IMR-90 (cell line): ENCODE measurements around the gene ALOX5AP. TPM values are rescaled to one million over a fixed set of nuclear protein-coding genes. Genes with fewer than 3 reads are reported as not detected.

ENCODE experiments used
- ATAC-seq: fragments of 200-7000 bp; cut with Tn5 transposase; 2 replicates; pipeline ENCODE4 v1.9.1; 2020; ENCODE audit warnings: low read depth, mild to moderate bottlenecking, moderate library complexity
- BruUV-seq: library from RNA; stranded (reverse); fragments of 400-500 nt; replicated peaks from 2 replicates; lab custom pipeline; 2021; lab: Mats Ljungman, UMichigan
- CTCF ChIA-PET: fragments of 300-600 bp; formaldehyde crosslinking; extraction: SDS; loops from one replicate; lab custom pipeline; 2021; ENCODE audit warnings: antibody characterized with exemption; lab: Yijun Ruan, JAX
- POLR2A ChIA-PET: fragments of 300-600 bp; sonication (Branson Sonifier 250); formaldehyde crosslinking; loops from one replicate; lab custom pipeline; 2022; ENCODE audit warnings: antibody characterized with exemption; ENCODE audit not compliant: unreplicated experiment; lab: Charles Lee
- DNase-seq: peaks from one replicate; pipeline ENCODE4 v3.0.0; 2013
- H2AFZ ChIP-seq: replicated peaks from 2 replicates; pipeline ENCODE3; 2013; ENCODE audit warnings: low read length, mild to moderate bottlenecking; ENCODE audit not compliant: poor library complexity
- H2AK5ac ChIP-seq: 2 replicates; pipeline ENCODE4 v1.6.1; 2013; ENCODE audit warnings: low read depth, low read length, inconsistent platforms
- H2AK9ac ChIP-seq: replicated peaks from 2 replicates; pipeline ENCODE3; 2013; ENCODE audit warnings: mild to moderate bottlenecking, low read depth, low read length, moderate library complexity; ENCODE audit not compliant: poor library complexity
- H2BK120ac ChIP-seq: 2 replicates; pipeline ENCODE4 v1.6.1; 2013; ENCODE audit warnings: low read depth, low read length, inconsistent platforms
- H2BK15ac ChIP-seq: 3 replicates; pipeline ENCODE4 v1.6.1; 2013; ENCODE audit warnings: low read depth, low read length, inconsistent platforms
- H2BK20ac ChIP-seq: 2 replicates; pipeline ENCODE4 v1.6.1; 2013; ENCODE audit warnings: low read depth, mild to moderate bottlenecking, inconsistent platforms, low read length, moderate library complexity
- H2BK5ac ChIP-seq: 2 replicates; pipeline ENCODE4 v1.6.1; 2013; ENCODE audit warnings: mild to moderate bottlenecking, low read depth, low read length, inconsistent platforms; ENCODE audit not compliant: poor library complexity, severe bottlenecking
- H3K14ac ChIP-seq: replicated peaks from 2 replicates; pipeline ENCODE4 v1.6.1; 2013; ENCODE audit warnings: low read depth, low read length, inconsistent platforms
- H3K18ac ChIP-seq: 2 replicates; pipeline ENCODE4 v1.6.1; 2013; ENCODE audit warnings: low read depth, low read length, control low read depth
- H3K23ac ChIP-seq: 2 replicates; pipeline ENCODE4 v1.6.1; 2013; ENCODE audit warnings: low read depth, low read length, inconsistent platforms
- H3K27ac ChIP-seq: 2 replicates; pipeline ENCODE4 v1.5.1; 2013; ENCODE audit warnings: mild to moderate bottlenecking, control low read depth, low read length; ENCODE audit not compliant: insufficient read depth
- H3K27me3 ChIP-seq: 2 replicates; pipeline ENCODE4 v1.6.1; 2013; ENCODE audit warnings: low read length; ENCODE audit not compliant: control insufficient read depth, insufficient read depth
- H3K36me3 ChIP-seq: 2 replicates; pipeline ENCODE4 v1.6.1; 2013; ENCODE audit warnings: low read length, mixed read lengths; ENCODE audit not compliant: control insufficient read depth, insufficient read depth
- H3K4ac ChIP-seq: 2 replicates; pipeline ENCODE4 v1.6.1; 2013; ENCODE audit warnings: low read depth, low read length, inconsistent platforms
- H3K4me1 ChIP-seq: 2 replicates; pipeline ENCODE4 v1.6.1; 2013; ENCODE audit warnings: low read length, mixed read lengths; ENCODE audit not compliant: control insufficient read depth, insufficient read depth
- H3K4me2 ChIP-seq: 2 replicates; pipeline ENCODE4 v1.6.1; 2013; ENCODE audit warnings: low read depth, mild to moderate bottlenecking, control low read depth, low read length, moderate library complexity
- H3K4me3 ChIP-seq: 2 replicates; pipeline ENCODE4 v1.5.1; 2013; ENCODE audit warnings: low read depth, mild to moderate bottlenecking, control low read depth, low read length, moderate library complexity; ENCODE audit not compliant: insufficient read depth
- H3K56ac ChIP-seq: 2 replicates; pipeline ENCODE4 v1.6.1; 2013; ENCODE audit warnings: low read length, inconsistent platforms; ENCODE audit not compliant: insufficient read depth; ENCODE audit errors: extremely low read depth
- H3K79me1 ChIP-seq, 2 experiments: 2 replicates each; pipeline ENCODE4 v1.6.1; 2013; ENCODE audit warnings: low read length in 2 of 2, inconsistent platforms in 1 of 2, low read depth in 1 of 2
- H3K9ac ChIP-seq: 2 replicates; pipeline ENCODE4 v1.6.1; 2013; ENCODE audit warnings: low read depth, low read length, control low read depth
- H3K9me1 ChIP-seq: 2 replicates; pipeline ENCODE4 v1.6.1; 2013; ENCODE audit warnings: low read length, inconsistent platforms; ENCODE audit not compliant: insufficient read depth
- H3K9me3 ChIP-seq: 2 replicates; pipeline ENCODE4 v1.6.1; 2013; ENCODE audit warnings: low read length; ENCODE audit not compliant: control insufficient read depth, insufficient read depth
- H4K20me1 ChIP-seq: 2 replicates; pipeline ENCODE4 v1.6.1; 2013; ENCODE audit warnings: low read length, inconsistent platforms; ENCODE audit not compliant: insufficient read depth
- H4K5ac ChIP-seq: 2 replicates; pipeline ENCODE4 v1.6.1; 2013; ENCODE audit warnings: mild to moderate bottlenecking, low read depth, low read length, control low read depth
- H4K8ac ChIP-seq, 2 experiments: 2 replicates each; pipeline ENCODE4 v1.6.1; 2013; ENCODE audit warnings: low read depth in 2 of 2, low read length in 2 of 2, control low read depth in 1 of 2, inconsistent platforms in 1 of 2
- H4K91ac ChIP-seq: 2 replicates; pipeline ENCODE4 v1.6.1; 2013; ENCODE audit warnings: low read depth, low read length, inconsistent platforms; ENCODE audit not compliant: insufficient read depth
- BHLHE40 ChIP-seq: fragments of 150-350 bp; IDR thresholded peaks from 2 replicates; pipeline ENCODE4 v1.6.1; 2016; ENCODE audit warnings: mild to moderate bottlenecking, low read depth, low read length
- CEBPB ChIP-seq: IDR thresholded peaks from 2 replicates; pipeline ENCODE4 v1.6.1; 2012; ENCODE audit warnings: low read depth, low read length, improper control_type of control experiment
- CHD1 ChIP-seq: IDR thresholded peaks from 2 replicates; pipeline ENCODE4 v1.6.1; 2012; ENCODE audit warnings: low read depth, low read length, improper control_type of control experiment
- FOS ChIP-seq: fragments of 150-350 bp; IDR thresholded peaks from 2 replicates; pipeline ENCODE4 v1.6.1; 2016; ENCODE audit warnings: low read depth, low read length
- MAFK ChIP-seq: IDR thresholded peaks from 2 replicates; pipeline ENCODE4 v1.6.1; 2012; ENCODE audit warnings: low read depth, low read length, improper control_type of control experiment
- MAZ ChIP-seq: IDR thresholded peaks from 2 replicates; pipeline ENCODE4 v1.6.1; 2012; ENCODE audit warnings: low read depth, mild to moderate bottlenecking, low read length, improper control_type of control experiment, moderate library complexity, borderline replicate concordance
- MXI1 ChIP-seq: IDR thresholded peaks from 2 replicates; pipeline ENCODE4 v1.6.1; 2012; ENCODE audit warnings: low read depth, mild to moderate bottlenecking, low read length, moderate library complexity, borderline replicate concordance
- NFE2L2 ChIP-seq: fragments of 150-350 bp; IDR thresholded peaks from 2 replicates; pipeline ENCODE4 v1.6.1; 2016; ENCODE audit warnings: low read depth, mild to moderate bottlenecking, low read length
- POLR2A ChIP-seq: IDR thresholded peaks from 2 replicates; pipeline ENCODE4 v1.6.1; 2012; ENCODE audit warnings: mild to moderate bottlenecking, low read depth, low read length
- RCOR1 ChIP-seq: IDR thresholded peaks from 2 replicates; pipeline ENCODE4 v1.6.1; 2012; ENCODE audit warnings: mild to moderate bottlenecking, low read length, improper control_type of control experiment; ENCODE audit not compliant: insufficient replicate concordance
- RFX5 ChIP-seq: IDR thresholded peaks from 2 replicates; pipeline ENCODE4 v1.8.0; 2012; ENCODE audit warnings: low read depth, mild to moderate bottlenecking, low read length, moderate library complexity
- SMC3 ChIP-seq: fragments of 150-350 bp; IDR thresholded peaks from 2 replicates; pipeline ENCODE4 v1.6.1; 2016; ENCODE audit warnings: low read depth, mild to moderate bottlenecking, antibody characterized with exemption, low read length, moderate library complexity
- WGBS, 2 experiments: methylation state at CpG; one replicate each; pipeline versions ENCODE4 v1.1.5 to v1.1.7; 2013; ENCODE audit warnings: missing lambda C conversion rate in 2 of 2; ENCODE audit not compliant: insufficient read length in 1 of 2; ENCODE audit errors: extremely low coverage in 2 of 2; 5-methylcytosine and 5-hydroxymethylcytosine counted together
- dilution Hi-C: fragments of 300-500 bp; cut with HindIII; formaldehyde crosslinking; loops from one replicate; pipeline ENCODE4 v1.14.3; 2018; ENCODE audit warnings: low sequenced_read_pairs; ENCODE audit not compliant: unreplicated experiment
- in situ Hi-C: fragments of 300-500 bp; cut with MboI; formaldehyde crosslinking; loops from 3 replicates; pipeline ENCODE4 v1.14.3; 2019; ENCODE audit warnings: low sequenced_read_pairs, inconsistent platforms, mixed read lengths
- intact Hi-C: fragments of 100-400 bp; cut with micrococcal nuclease; formaldehyde crosslinking; loops from 2 replicates; pipeline ENCODE4 v1.10.0; 2022
- polyA plus RNA-seq, 3 experiments: library from polyadenylated mRNA; depleted of rRNA; stranded (reverse); fragments of >200 nt; gene quantifications; 2 replicates each; pipeline ENCODE4 v1.2.3, GENCODE V29; 2012; ENCODE audit warnings: low replicate concordance in 1 of 3
- total RNA-seq: library from RNA; depleted of rRNA; stranded (reverse); fragments of >200 nt; gene quantifications from 2 replicates; pipeline ENCODE4 v1.2.3, GENCODE V29; 2012
- TF ChIP-seq, protein P1 (sequence below): fragments of 150-350 bp; IDR thresholded peaks from 2 replicates; pipeline ENCODE4 v1.6.1; 2016; ENCODE audit warnings: low read depth, mild to moderate bottlenecking, low read length, moderate library complexity, borderline replicate concordance
- TF ChIP-seq, protein P2 (sequence below): fragments of 150-350 bp; IDR thresholded peaks from 2 replicates; pipeline ENCODE4 v1.6.1; 2017; ENCODE audit warnings: mild to moderate bottlenecking, antibody characterized with exemption, low read length, low read depth
- TF ChIP-seq, protein P3 (sequence below): conservative IDR thresholded peaks from 2 replicates; pipeline ENCODE4 v1.5.1; 2012; ENCODE audit warnings: mild to moderate bottlenecking, low read depth, low read length, improper control_type of control experiment

The ALOX5AP gene
- total and polyA plus RNA-seq, 2 of the 4 experiments (the other 2 are of a cell fraction) = 0.62 TPM; not detected in 1

DNA sequence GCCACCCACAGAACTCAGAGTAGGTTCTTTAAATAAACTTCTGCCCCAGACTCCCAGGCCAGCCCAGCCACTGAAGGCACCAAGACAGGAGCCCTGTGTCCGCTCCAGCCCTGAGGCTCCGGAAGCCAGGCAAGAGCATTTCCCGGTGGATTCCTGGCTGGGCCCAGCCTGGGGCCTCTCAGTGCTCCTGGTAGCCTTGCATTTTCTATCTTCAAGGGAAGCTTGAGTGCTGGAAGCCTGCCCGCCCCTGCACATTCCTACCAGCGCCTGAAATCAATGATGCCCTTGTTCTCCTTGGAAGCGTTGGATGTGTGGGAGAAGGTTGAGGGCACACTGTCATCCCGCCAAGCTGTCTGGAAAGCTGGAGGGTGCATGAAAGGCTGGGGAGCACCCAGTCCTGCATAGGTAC is 70.3 kb downstream of the ALOX5AP start:
- no peaks in the 10 kb centered on the region for H3K79me1 ChIP-seq
- H2BK20ac ChIP-seq = peak overlapping the region; percentile 94
- H3K27me3 ChIP-seq = no peaks in the 10 kb centered on the region
- H4K20me1 ChIP-seq = no peaks in the 10 kb centered on the region
- peak overlapping the region; percentile 85 for H2AFZ ChIP-seq
- H3K36me3 ChIP-seq = no peaks in the 10 kb centered on the region
- peaks cover 5% of the 10 kb centered on the region; the same call in 1 of the 2 replicates for H3K9me1 ChIP-seq
- H3K4me3 ChIP-seq = no peak overlapping the region
- 60% methylated on average over 3 of the region's 7 CpGs; no CpG with 5 or more reads in 1 of the 2 experiments for WGBS, 2 experiments
- H3K4ac ChIP-seq = peak overlapping the region; percentile 88
- BruUV-seq = no TSS peak
- peak overlapping the region; percentile 93 for H2AK5ac ChIP-seq
- peak overlapping the region; percentile 39 for H2AK9ac ChIP-seq
- no peaks in the 10 kb centered on the region for H3K9me3 ChIP-seq
- no peak for TF ChIP-seq MXI1
- TF ChIP-seq CEBPB = no peak
- no peak for TF ChIP-seq FOS
- TF ChIP-seq CHD1 = no peak
- TF ChIP-seq POLR2A = no peak
- TF ChIP-seq, protein P1, sequence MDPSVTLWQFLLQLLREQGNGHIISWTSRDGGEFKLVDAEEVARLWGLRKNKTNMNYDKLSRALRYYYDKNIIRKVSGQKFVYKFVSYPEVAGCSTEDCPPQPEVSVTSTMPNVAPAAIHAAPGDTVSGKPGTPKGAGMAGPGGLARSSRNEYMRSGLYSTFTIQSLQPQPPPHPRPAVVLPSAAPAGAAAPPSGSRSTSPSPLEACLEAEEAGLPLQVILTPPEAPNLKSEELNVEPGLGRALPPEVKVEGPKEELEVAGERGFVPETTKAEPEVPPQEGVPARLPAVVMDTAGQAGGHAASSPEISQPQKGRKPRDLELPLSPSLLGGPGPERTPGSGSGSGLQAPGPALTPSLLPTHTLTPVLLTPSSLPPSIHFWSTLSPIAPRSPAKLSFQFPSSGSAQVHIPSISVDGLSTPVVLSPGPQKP = no peak
- no peak for TF ChIP-seq BHLHE40
- no peak for TF ChIP-seq RFX5
- TF ChIP-seq MAFK = no peak
- no peak for TF ChIP-seq SMC3
- no peak for TF ChIP-seq NFE2L2
- TF ChIP-seq, protein P2, sequence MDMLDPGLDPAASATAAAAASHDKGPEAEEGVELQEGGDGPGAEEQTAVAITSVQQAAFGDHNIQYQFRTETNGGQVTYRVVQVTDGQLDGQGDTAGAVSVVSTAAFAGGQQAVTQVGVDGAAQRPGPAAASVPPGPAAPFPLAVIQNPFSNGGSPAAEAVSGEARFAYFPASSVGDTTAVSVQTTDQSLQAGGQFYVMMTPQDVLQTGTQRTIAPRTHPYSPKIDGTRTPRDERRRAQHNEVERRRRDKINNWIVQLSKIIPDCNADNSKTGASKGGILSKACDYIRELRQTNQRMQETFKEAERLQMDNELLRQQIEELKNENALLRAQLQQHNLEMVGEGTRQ = no peak
- TF ChIP-seq MAZ = no peak
- TF ChIP-seq RCOR1 = no peak
- TF ChIP-seq, protein P3, sequence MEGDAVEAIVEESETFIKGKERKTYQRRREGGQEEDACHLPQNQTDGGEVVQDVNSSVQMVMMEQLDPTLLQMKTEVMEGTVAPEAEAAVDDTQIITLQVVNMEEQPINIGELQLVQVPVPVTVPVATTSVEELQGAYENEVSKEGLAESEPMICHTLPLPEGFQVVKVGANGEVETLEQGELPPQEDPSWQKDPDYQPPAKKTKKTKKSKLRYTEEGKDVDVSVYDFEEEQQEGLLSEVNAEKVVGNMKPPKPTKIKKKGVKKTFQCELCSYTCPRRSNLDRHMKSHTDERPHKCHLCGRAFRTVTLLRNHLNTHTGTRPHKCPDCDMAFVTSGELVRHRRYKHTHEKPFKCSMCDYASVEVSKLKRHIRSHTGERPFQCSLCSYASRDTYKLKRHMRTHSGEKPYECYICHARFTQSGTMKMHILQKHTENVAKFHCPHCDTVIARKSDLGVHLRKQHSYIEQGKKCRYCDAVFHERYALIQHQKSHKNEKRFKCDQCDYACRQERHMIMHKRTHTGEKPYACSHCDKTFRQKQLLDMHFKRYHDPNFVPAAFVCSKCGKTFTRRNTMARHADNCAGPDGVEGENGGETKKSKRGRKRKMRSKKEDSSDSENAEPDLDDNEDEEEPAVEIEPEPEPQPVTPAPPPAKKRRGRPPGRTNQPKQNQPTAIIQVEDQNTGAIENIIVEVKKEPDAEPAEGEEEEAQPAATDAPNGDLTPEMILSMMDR = no peak
- peak overlapping the region; percentile 86 for H3K27ac ChIP-seq
- H2BK15ac ChIP-seq = peak overlapping the region; percentile 99
- dilution Hi-C loops = no loop called here
- peaks cover 12% of the 10 kb centered on the region for H3K4me1 ChIP-seq
- peak overlapping the region; percentile 52 for H3K9ac ChIP-seq
- peak overlapping the region; percentile 93 for H3K18ac ChIP-seq
- DNase-seq = peak; percentile 59
- peak overlapping the region; percentile 75 for H3K14ac ChIP-seq
- in situ Hi-C loops = loop anchor here (10.0 to 25.0 kb wide), 3 partner anchors 209 to 671 kb away; partner anchors contain the start of gene HMGB1
- no peak; the same call in 1 of the 2 replicates for ATAC-seq
- no peak overlapping the region for H3K56ac ChIP-seq
- ChIA-PET POLR2A (no interaction called here), CTCF (interaction anchor here (1.5 kb wide), 1 partner anchor 60 kb away, joined by 5 read pairs; no protein-coding TSS in a partner anchor)
- H4K8ac ChIP-seq = peak overlapping the region; percentile 59 to 78
- no peak overlapping the region; the same call in 1 of the 2 replicates for H3K23ac ChIP-seq
- H4K5ac ChIP-seq = peak overlapping the region; percentile 96
- H2BK5ac ChIP-seq = peak overlapping the region; percentile 81
- H3K4me2 ChIP-seq = peak overlapping the region; percentile 10; the same call in 1 of the 2 replicates
- peak overlapping the region; percentile 94 for H2BK120ac ChIP-seq
- peak overlapping the region; percentile 68 for H4K91ac ChIP-seq
- intact Hi-C loops = loop anchor here (2.0 to 10.0 kb wide), 3 partner anchors 59 to 209 kb away; no protein-coding TSS in a partner anchor
